ENCODE measurements around the gene DIP2A.

The DIP2A gene

GRCh38 chr21:46458315-46459023, at the start of gene DIP2A:
Gene DIP2A, plus strand, starts transcription at chr21:46458891. Its CDS starts 241 bp downstream, at chr21:46459132.
- peak; percentile 52 to 97 (median 92) for DNase-seq

GRCh38 chr21:46409641-46410406, 48.9 kb upstream of the DIP2A start:
- DNase-seq, result no peak

GRCh38 chr21:46410516-46410915, 48.2 kb upstream of the DIP2A start:
- no peak for DNase-seq

- DNase-seq, result no peak
Observed at GRCh38 chr21:46411236-46411635, 47.5 kb upstream of the DIP2A start.

GRCh38 chr21:46411691-46412090, 47.0 kb upstream of the DIP2A start:
- DNase-seq, result no peak

- DNase-seq, result no peak
Observed at GRCh38 chr21:46412521-46413364, 45.9 kb upstream of the DIP2A start.

GRCh38 chr21:46413365-46413696, 45.4 kb upstream of the DIP2A start:
- DNase-seq, result no peak

GRCh38 chr21:46414965-46415275, 43.8 kb upstream of the DIP2A start:
- no peak for DNase-seq

- DNase-seq, result no peak
Observed at GRCh38 chr21:46416551-46416950, 42.1 kb upstream of the DIP2A start.

GRCh38 chr21:46418265-46418946, 40.3 kb upstream of the DIP2A start:
- DNase-seq, result no peak

GRCh38 chr21:46420241-46421190, 38.2 kb upstream of the DIP2A start:
- no peak for DNase-seq

- no peak for DNase-seq
Observed at GRCh38 chr21:46421191-46421750, 37.4 kb upstream of the DIP2A start.

GRCh38 chr21:46421756-46422555, 36.7 kb upstream of the DIP2A start:
- DNase-seq, result no peak

- DNase-seq, result no peak
Observed at GRCh38 chr21:46422636-46423241, 36.0 kb upstream of the DIP2A start.

GRCh38 chr21:46423546-46424038, 35.1 kb upstream of the DIP2A start:
- no peak for DNase-seq

GRCh38 chr21:46424039-46424591, 34.6 kb upstream of the DIP2A start:
- no peak for DNase-seq

- DNase-seq, result no peak
Observed at GRCh38 chr21:46424621-46425020, 34.1 kb upstream of the DIP2A start.

GRCh38 chr21:46425041-46425440, 33.6 kb upstream of the DIP2A start:
- no peak for DNase-seq
